COLO668 (cell line): ENCODE results near the gene TPM1.
"Not testable (repeated sequence)": the region's sequence is repeated elsewhere in the genome, so short reads cannot be mapped to it uniquely, and the experiment has no call there.

ENCODE experiments used
- DNase-seq: peaks from one replicate; lab custom pipeline; 2025; ENCODE audit not compliant: unreplicated experiment; lab: John Stamatoyannopoulos, UW

The TPM1 gene

DNA sequence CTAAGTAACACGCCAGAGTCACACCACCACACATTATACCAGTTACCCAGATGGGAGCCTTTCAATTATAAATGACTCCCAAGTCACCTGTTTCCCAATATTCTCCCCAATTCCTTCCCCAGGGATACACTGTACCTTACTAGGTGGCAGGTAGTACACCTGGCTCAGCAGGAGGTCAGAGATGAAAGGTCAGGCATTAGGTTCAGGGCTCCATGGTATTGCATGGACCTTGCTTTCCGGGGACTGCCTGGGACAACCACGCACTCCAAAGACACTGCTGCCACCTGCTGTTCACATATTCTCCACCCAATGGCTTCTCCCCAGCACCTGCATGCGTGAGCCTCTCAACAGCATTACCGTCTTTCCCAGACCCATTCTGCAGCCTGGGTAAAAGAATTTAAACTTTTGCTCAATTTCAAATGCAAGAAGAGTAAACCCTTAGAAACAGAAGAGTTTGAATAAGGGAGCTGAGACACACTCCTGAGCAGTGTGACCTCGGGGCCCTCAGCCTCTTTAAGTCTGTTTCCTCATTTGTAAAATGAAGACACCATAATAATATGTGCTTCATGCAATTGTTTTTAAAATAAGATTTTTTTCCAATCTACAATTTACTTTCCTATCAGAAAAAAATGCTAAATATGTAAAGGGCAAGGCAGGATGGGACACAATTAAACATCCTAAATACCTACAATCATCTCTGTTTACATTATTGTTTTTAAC, 51.1 kb downstream of the TPM1 start:
- peak; percentile 82 for DNase-seq

DNA sequence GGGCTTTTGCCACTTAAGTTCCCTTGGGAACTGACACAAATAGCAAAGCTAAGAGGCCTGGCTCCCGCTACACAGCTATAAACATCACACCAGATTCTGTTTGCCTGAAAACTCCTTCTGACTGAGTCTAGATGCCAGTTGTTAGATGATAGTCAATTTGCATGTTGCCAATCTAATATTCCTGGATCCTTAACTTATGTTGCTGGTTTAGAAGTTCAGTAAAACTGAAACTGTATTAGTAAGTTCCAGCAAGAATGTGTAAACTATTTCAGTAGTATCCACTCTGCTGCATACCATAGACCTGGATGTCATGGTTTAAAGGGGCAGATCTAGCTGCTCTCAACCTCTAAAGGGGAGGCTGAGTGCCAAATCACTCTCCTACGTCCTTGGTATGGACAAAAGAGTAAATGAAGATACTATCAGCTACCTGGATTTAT, 52.0 kb downstream of the TPM1 start:
- DNase-seq, result no peak

DNA sequence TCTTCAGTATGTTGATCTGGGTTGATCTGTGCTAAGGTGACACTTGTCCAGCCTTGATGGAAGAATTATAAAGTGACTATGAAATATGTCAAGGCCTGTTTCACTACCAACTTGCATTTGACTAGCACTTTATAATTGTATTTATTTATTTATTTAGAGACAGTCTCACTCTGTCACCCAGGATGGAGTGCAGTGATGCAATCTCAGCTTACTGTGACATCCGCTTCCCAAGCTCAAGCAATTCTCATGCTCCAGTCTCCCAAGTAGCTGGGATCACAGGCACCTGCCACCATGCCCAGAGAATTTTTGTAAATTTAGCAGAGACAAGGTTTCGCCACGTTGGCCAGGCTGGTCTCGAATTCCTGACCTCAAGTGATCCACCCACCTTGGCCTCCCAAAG, 53.6 kb downstream of the TPM1 start:
- DNase-seq, result no peak

DNA sequence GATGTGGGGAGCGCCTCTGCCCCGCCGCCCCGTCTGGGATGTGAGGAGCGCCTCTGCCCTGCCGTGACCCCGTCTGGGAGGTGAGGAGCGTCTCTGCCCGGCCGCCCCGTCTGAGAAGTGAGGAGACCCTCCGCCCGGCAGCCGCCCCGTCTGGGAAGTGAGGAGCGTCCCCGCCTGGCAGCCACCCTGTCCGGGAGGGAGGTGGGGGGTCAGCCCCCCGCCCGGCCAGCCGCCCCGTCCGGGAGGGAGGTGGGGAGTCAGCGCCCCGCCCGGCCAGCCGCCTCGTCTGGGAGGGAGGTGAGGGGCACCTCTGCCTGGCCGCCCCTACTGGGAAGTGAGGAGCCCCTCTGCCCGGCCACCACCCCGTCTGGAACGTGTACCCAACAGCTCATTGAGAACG, 56.4 kb downstream of the TPM1 start:
- DNase-seq, result not testable (repeated sequence)

DNA sequence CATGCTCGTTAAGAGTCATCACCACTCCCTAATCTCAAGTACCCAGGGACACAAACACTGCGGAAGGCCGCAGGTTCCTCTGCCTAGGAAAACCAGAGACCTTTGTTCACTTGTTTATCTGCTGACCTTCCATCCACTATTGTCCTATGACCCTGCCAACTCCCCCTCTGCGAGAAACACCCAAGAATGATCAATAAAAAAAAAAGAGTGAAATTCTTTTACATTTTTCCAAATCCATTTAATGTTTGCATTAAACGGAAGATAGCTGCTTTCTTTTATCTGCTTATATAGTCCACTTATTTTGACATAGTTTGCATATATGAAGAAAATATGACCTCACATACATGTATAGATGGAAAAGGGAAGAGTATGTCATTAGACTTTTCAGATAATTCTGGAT, 57.0 kb downstream of the TPM1 start:
- DNase-seq, result not testable (repeated sequence)

DNA sequence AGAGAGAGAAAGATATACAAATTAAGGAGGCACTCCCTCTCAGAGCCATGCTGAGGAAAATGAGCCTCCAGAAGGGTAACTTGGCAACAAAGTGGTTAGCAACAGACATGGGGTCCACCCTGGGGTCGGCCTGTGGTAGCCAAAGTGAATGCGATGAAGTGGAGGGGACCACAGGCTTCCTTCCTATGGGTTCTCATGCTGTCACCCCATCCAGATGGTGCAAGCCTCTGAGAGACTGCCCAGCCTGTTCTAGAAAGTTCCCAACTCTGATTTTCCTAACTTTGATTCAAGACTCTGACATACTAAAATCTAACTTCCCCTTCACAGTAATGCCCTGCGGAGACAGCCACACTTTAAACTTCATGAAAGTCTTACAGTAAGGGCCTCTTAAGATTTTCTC, 60.9 kb downstream of the TPM1 start:
- DNase-seq, result no peak

DNA sequence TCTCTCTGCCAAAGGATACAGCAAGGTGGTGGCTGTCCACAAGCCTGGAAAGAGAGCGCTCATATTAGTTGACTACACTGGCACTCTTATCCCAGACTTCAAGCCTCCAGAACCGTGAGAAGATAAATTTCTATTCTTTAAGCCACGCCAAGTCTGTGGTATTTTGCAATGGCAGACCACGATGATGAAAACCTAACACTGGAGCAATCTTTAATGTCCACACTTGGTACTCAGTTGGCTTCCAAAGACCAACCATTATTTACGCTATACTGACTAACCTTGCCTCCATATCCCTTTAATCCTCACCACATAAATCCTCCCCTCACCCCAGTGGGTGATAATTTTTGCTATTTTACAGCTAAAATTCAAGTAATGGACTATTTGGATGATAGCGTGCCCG, 62.2 kb downstream of the TPM1 start:
- DNase-seq, result no peak

DNA sequence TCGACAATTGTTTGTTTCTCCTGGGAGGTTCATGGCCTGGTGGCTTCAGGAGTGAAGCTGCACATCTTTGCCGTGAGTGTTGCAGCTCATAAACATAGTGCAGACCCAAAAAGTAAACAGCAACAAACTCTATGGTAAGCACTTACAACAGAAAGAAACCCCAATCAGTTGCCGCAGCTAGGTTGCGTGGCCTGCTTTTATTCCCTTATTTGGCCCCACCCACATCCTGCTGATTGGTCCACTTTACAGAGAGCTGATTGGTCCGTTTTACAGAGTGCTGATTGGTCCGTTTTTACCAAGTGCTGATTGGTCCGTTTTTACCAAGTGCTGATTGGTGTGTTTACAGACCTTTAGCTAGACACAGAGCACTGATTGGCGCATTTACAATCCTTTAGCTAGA, 62.8 kb downstream of the TPM1 start:
- not testable (repeated sequence) for DNase-seq

DNA sequence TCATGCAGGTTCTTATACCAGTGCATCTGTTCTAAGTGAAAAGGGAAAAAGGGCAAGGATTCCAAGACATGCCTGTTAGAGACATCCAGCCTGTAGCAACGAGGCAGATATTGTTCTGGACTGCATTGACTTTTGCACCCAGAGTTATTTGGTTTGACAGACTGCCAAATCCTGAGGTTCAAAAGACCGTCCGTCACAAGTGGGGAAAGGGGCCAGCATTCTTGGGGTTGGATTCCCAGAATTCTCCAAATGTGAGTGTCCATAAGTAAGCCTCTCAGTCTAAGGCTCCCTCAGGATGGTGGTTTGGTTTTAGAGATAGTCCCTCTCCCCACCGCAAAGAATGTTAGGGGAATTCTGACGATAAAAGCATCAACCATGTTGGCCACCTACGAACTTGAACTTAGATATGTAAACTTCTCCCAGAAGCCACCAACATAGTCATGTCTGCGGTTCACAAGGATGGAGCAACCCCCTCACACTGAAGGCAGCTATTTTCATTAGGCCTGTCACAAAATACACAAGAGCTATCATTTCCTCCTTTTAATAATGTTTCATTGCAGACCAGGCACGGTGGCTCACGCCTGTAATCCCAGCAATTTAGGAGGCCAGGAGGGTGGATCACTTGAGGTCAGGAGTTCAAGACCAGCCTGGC, 65.5 kb downstream of the TPM1 start:
- DNase-seq, result no peak

DNA sequence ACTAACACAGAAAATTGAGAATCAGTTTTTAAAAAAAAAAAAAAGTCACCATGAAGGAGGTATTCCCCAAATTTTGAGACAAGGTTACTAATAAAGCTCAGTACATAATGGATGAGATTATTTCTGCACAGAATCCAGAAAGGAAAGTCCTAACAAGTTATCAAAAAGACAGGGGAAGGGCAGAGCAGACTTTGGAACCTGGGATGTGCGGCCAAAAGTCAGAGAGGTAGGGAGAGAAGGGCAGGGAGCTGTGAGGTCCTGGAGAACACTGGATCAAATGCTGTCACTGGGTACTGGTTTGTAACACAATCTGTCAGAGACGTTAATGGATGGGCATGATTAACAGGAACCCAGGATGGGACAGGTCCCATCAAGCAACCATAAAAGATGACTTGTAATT, 67.0 kb downstream of the TPM1 start:
- DNase-seq, result no peak

DNA sequence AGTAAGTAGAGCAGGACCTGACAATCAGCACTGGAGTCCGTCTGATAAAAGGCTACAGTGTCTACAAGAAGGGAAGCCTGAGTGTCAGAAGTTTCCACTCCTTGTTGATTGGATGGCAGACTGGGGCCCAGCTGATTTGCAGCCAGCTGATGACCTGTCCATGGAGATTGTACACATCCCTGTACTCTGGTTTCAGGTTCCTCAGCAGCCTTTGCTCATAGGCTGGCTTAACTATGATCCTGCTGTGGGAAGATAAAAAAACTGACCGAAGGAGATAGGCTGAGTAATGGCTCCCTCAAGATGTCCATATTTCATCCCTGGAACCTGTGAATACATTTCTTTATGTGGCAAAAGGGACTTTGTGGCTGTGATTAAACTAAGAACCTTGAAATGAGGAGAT, 67.4 kb downstream of the TPM1 start:
- DNase-seq, result no peak

DNA sequence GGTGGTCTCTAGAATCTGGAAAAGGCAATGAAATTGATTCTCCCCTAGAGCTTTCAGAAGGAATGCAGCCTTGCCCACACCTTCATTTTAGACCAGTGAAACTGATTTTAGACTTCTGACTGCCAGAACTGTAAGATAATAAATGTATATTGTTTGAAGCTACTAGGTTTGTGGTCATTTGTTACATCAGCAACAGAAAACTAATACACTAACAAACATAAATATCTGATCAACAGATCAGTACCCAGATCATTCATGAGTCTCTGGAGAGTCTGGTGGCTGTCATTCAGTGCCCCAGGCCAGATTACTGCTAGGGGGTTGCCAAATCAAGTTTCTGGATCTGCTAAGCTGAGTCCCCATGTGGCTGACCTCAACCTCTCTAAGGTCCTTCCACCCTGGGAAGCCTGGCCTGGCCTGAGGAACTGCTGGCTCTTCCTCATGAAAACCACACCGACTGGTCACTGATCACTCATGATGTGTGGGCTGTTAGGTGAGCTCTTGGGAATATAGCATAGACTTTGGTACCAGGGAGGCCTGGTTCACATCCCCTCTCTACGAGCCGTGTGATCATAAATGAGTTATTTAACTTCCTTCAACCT, 68.0 kb downstream of the TPM1 start:
- no peak for DNase-seq

DNA sequence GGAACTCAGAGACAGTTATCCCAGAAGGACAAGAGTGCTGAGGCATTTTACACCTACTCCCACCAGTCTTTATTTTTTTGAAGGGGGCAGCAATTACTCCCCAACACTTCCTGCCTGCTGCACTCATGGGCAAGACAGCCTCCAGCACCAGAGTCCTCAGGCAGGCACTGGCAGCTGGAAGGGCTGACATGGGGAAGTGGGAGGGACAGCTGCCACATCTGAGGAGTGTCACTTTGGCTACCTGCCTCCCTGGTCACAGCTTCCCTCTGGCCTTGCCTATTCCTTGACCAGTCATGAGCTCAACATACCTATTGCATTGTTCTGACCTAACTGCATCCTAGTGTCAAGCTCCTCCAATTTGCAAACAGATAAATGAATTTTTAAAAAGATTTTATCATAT, 68.9 kb downstream of the TPM1 start:
- no peak for DNase-seq

DNA sequence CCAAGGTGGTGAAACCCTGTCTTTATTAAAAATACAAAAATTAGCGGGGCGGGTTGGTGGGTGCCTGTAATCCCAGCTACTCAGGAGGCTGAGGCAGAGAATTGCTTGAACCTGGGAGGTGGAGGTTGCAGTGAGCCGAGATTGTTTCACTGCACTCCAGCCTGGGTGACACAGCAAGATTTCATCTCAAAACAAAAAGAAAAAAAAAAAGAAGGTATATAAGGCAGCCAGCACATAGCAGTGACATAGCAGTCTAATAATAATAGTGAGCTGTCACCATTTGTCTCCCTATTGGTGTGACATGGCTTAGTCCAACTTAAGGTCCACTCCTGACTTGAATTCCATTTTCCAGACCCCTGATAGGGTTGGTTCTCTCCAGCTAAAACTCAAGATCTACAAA, 70.3 kb downstream of the TPM1 start:
- no peak for DNase-seq

DNA sequence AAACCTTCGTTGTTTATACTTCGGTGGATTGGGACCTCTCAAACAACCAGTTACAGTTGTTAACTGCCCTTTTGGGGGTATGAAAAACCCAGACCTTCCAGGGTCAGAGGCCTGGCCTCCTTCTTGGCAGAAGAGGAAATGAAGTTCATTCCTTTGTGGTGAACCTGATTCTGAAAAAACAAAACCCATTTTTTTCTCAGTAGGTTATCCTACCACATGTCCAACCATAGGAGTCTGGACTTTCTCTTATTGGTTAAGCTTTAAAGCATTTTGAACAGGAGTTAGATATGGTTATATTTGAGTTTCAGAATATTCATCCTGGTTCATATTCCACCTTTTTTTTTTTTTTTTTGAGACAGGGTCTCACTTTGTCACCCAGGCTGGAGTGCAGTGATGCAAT, 71.9 kb downstream of the TPM1 start:
- no peak for DNase-seq
